ENCODE measurements around the gene TTC21B. TPM values are rescaled to one million over a fixed set of nuclear protein-coding genes. Genes with fewer than 3 reads are reported as not detected.

The TTC21B gene
- total RNA-seq, 2 donors from 2014 or later, result 28.0 to 49.6 TPM

GRCh38 chr2:165903406-165903805, 50.2 kb downstream of the TTC21B start:
- no peak for DNase-seq (ENCODE audit: low spot score)
- no peak overlapping the region for H3K27ac ChIP-seq
- no peak for TF ChIP-seq CTCF (IDR thresholded peaks at IDR 0.05)
- no peak for TF ChIP-seq POLR2A (IDR thresholded peaks at IDR 0.05)
- TF ChIP-seq POLR2AphosphoS5 (IDR thresholded peaks at IDR 0.05), result no peak
- 97% methylated on average over 5 of the region's 5 CpGs for WGBS
- no peaks in the 10 kb centered on the region for H3K4me1 ChIP-seq (replicated peaks)
- H3K36me3 ChIP-seq, result no peaks in the 10 kb centered on the region
- H3K27me3 ChIP-seq (replicated peaks; ENCODE audit: insufficient read depth), result no peaks in the 10 kb centered on the region
- H3K4me3 ChIP-seq, result no peak overlapping the region
- intact Hi-C loops (cut with DNase I), result no loop called here
- H3K9me3 ChIP-seq, result no peaks in the 10 kb centered on the region

- Histone ChIP-seq H3K4me1 (replicated peaks) (no peaks in the 10 kb centered on the region), H3K27ac (peak overlapping the region in 1 of 2 donors; percentile 12), H3K27me3 (replicated peaks; ENCODE audit: insufficient read depth) (no peaks in the 10 kb centered on the region), H3K4me3 (no peak overlapping the region), H3K9me3 (no peaks in the 10 kb centered on the region), H3K36me3 (no peaks in the 10 kb centered on the region)
- TF ChIP-seq POLR2AphosphoS5 (IDR thresholded peaks at IDR 0.05) (no peak), CTCF (IDR thresholded peaks at IDR 0.05) (no peak), POLR2A (IDR thresholded peaks at IDR 0.05) (no peak)
- no peak for DNase-seq (ENCODE audit: low spot score)
- intact Hi-C loops (cut with DNase I), result no loop called here
Measured at GRCh38 chr2:165902934-165903333, 50.6 kb downstream of the TTC21B start.

- H3K27me3 ChIP-seq (replicated peaks; ENCODE audit: insufficient read depth), result no peaks in the 10 kb centered on the region
- intact Hi-C loops (cut with DNase I), result no loop called here
- no peak overlapping the region for H3K27ac ChIP-seq
- H3K4me1 ChIP-seq (replicated peaks), result no peaks in the 10 kb centered on the region
- H3K4me3 ChIP-seq, result no peak overlapping the region
- H3K9me3 ChIP-seq, result no peaks in the 10 kb centered on the region
- 15% methylated on average over 7 of the region's 7 CpGs for WGBS
- TF ChIP-seq POLR2A (IDR thresholded peaks at IDR 0.05), result no peak
- no peak for TF ChIP-seq CTCF (IDR thresholded peaks at IDR 0.05)
- peak; percentile 69 for TF ChIP-seq POLR2AphosphoS5 (IDR thresholded peaks at IDR 0.05)
- DNase-seq (ENCODE audit: low spot score), result peak; percentile 7
- no peaks in the 10 kb centered on the region for H3K36me3 ChIP-seq
Measured at GRCh38 chr2:165901620-165902298, 51.8 kb downstream of the TTC21B start.

GRCh38 chr2:165899311-165899710, 54.3 kb downstream of the TTC21B start:
- DNase-seq (ENCODE audit: low spot score), result no peak
- Histone ChIP-seq H3K4me1 (replicated peaks) (no peaks in the 10 kb centered on the region), H3K9me3 (no peaks in the 10 kb centered on the region), H3K4me3 (no peak overlapping the region), H3K27me3 (replicated peaks; ENCODE audit: insufficient read depth) (no peaks in the 10 kb centered on the region), H3K27ac (no peak overlapping the region), H3K36me3 (no peaks in the 10 kb centered on the region)
- TF ChIP-seq CTCF (IDR thresholded peaks at IDR 0.05), result no peak
- TF ChIP-seq POLR2A (IDR thresholded peaks at IDR 0.05), result no peak
- TF ChIP-seq POLR2AphosphoS5 (IDR thresholded peaks at IDR 0.05), result no peak
- WGBS, result 52% methylated on average over 2 of the region's 2 CpGs
- intact Hi-C loops (cut with DNase I), result no loop called here

GRCh38 chr2:165898381-165898780, 55.2 kb downstream of the TTC21B start:
- H3K36me3 ChIP-seq, result no peaks in the 10 kb centered on the region
- no peaks in the 10 kb centered on the region for H3K4me1 ChIP-seq (replicated peaks)
- TF ChIP-seq POLR2AphosphoS5 (IDR thresholded peaks at IDR 0.05) (peak; percentile 27), CTCF (IDR thresholded peaks at IDR 0.05) (no peak), POLR2A (IDR thresholded peaks at IDR 0.05) (no peak)
- H3K27me3 ChIP-seq (replicated peaks; ENCODE audit: insufficient read depth), result no peaks in the 10 kb centered on the region
- no peak overlapping the region for H3K4me3 ChIP-seq
- WGBS, result 44% methylated on average over 4 of the region's 4 CpGs
- no peaks in the 10 kb centered on the region for H3K9me3 ChIP-seq
- H3K27ac ChIP-seq, result no peak overlapping the region
- intact Hi-C loops (cut with DNase I), result no loop called here
- peak; percentile 49 for DNase-seq (ENCODE audit: low spot score)
